IMR-90 (cell line): ENCODE data around the gene KCNIP3. TPM values are rescaled to one million over a fixed set of nuclear protein-coding genes. Genes with fewer than 3 reads are reported as not detected.
"Not testable (repeated sequence)": the region's sequence is repeated elsewhere in the genome, so short reads cannot be mapped to it uniquely, and the experiment has no call there.

ENCODE experiments used
- ATAC-seq: fragments of 200-7000 bp; cut with Tn5 transposase; 2 replicates; pipeline ENCODE4 v1.9.1; 2020; ENCODE audit warnings: low read depth, mild to moderate bottlenecking, moderate library complexity
- BruUV-seq: library from RNA; stranded (reverse); fragments of 400-500 nt; replicated peaks from 2 replicates; lab custom pipeline; 2021; lab: Mats Ljungman, UMichigan
- CTCF ChIA-PET: fragments of 300-600 bp; formaldehyde crosslinking; extraction: SDS; loops from one replicate; lab custom pipeline; 2021; ENCODE audit warnings: antibody characterized with exemption; lab: Yijun Ruan, JAX
- POLR2A ChIA-PET: fragments of 300-600 bp; sonication (Branson Sonifier 250); formaldehyde crosslinking; loops from one replicate; lab custom pipeline; 2022; ENCODE audit warnings: antibody characterized with exemption; ENCODE audit not compliant: unreplicated experiment; lab: Charles Lee
- DNase-seq: peaks from one replicate; pipeline ENCODE4 v3.0.0; 2013
- H2AFZ ChIP-seq: replicated peaks from 2 replicates; pipeline ENCODE3; 2013; ENCODE audit warnings: low read length, mild to moderate bottlenecking; ENCODE audit not compliant: poor library complexity
- H2AK5ac ChIP-seq: 2 replicates; pipeline ENCODE4 v1.6.1; 2013; ENCODE audit warnings: low read depth, low read length, inconsistent platforms
- H2AK9ac ChIP-seq: replicated peaks from 2 replicates; pipeline ENCODE3; 2013; ENCODE audit warnings: mild to moderate bottlenecking, low read depth, low read length, moderate library complexity; ENCODE audit not compliant: poor library complexity
- H2BK120ac ChIP-seq: 2 replicates; pipeline ENCODE4 v1.6.1; 2013; ENCODE audit warnings: low read depth, low read length, inconsistent platforms
- H2BK15ac ChIP-seq: 3 replicates; pipeline ENCODE4 v1.6.1; 2013; ENCODE audit warnings: low read depth, low read length, inconsistent platforms
- H2BK20ac ChIP-seq: 2 replicates; pipeline ENCODE4 v1.6.1; 2013; ENCODE audit warnings: low read depth, mild to moderate bottlenecking, inconsistent platforms, low read length, moderate library complexity
- H2BK5ac ChIP-seq: 2 replicates; pipeline ENCODE4 v1.6.1; 2013; ENCODE audit warnings: mild to moderate bottlenecking, low read depth, low read length, inconsistent platforms; ENCODE audit not compliant: poor library complexity, severe bottlenecking
- H3K14ac ChIP-seq: replicated peaks from 2 replicates; pipeline ENCODE4 v1.6.1; 2013; ENCODE audit warnings: low read depth, low read length, inconsistent platforms
- H3K18ac ChIP-seq: 2 replicates; pipeline ENCODE4 v1.6.1; 2013; ENCODE audit warnings: low read depth, low read length, control low read depth
- H3K23ac ChIP-seq: 2 replicates; pipeline ENCODE4 v1.6.1; 2013; ENCODE audit warnings: low read depth, low read length, inconsistent platforms
- H3K27ac ChIP-seq: 2 replicates; pipeline ENCODE4 v1.5.1; 2013; ENCODE audit warnings: mild to moderate bottlenecking, control low read depth, low read length; ENCODE audit not compliant: insufficient read depth
- H3K27me3 ChIP-seq: 2 replicates; pipeline ENCODE4 v1.6.1; 2013; ENCODE audit warnings: low read length; ENCODE audit not compliant: control insufficient read depth, insufficient read depth
- H3K36me3 ChIP-seq: 2 replicates; pipeline ENCODE4 v1.6.1; 2013; ENCODE audit warnings: low read length, mixed read lengths; ENCODE audit not compliant: control insufficient read depth, insufficient read depth
- H3K4ac ChIP-seq: 2 replicates; pipeline ENCODE4 v1.6.1; 2013; ENCODE audit warnings: low read depth, low read length, inconsistent platforms
- H3K4me1 ChIP-seq: 2 replicates; pipeline ENCODE4 v1.6.1; 2013; ENCODE audit warnings: low read length, mixed read lengths; ENCODE audit not compliant: control insufficient read depth, insufficient read depth
- H3K4me2 ChIP-seq: 2 replicates; pipeline ENCODE4 v1.6.1; 2013; ENCODE audit warnings: low read depth, mild to moderate bottlenecking, control low read depth, low read length, moderate library complexity
- H3K4me3 ChIP-seq: 2 replicates; pipeline ENCODE4 v1.5.1; 2013; ENCODE audit warnings: low read depth, mild to moderate bottlenecking, control low read depth, low read length, moderate library complexity; ENCODE audit not compliant: insufficient read depth
- H3K56ac ChIP-seq: 2 replicates; pipeline ENCODE4 v1.6.1; 2013; ENCODE audit warnings: low read length, inconsistent platforms; ENCODE audit not compliant: insufficient read depth; ENCODE audit errors: extremely low read depth
- H3K79me1 ChIP-seq, 2 experiments: 2 replicates each; pipeline ENCODE4 v1.6.1; 2013; ENCODE audit warnings: low read length in 2 of 2, inconsistent platforms in 1 of 2, low read depth in 1 of 2
- H3K9ac ChIP-seq: 2 replicates; pipeline ENCODE4 v1.6.1; 2013; ENCODE audit warnings: low read depth, low read length, control low read depth
- H3K9me1 ChIP-seq: 2 replicates; pipeline ENCODE4 v1.6.1; 2013; ENCODE audit warnings: low read length, inconsistent platforms; ENCODE audit not compliant: insufficient read depth
- H3K9me3 ChIP-seq: 2 replicates; pipeline ENCODE4 v1.6.1; 2013; ENCODE audit warnings: low read length; ENCODE audit not compliant: control insufficient read depth, insufficient read depth
- H4K20me1 ChIP-seq: 2 replicates; pipeline ENCODE4 v1.6.1; 2013; ENCODE audit warnings: low read length, inconsistent platforms; ENCODE audit not compliant: insufficient read depth
- H4K5ac ChIP-seq: 2 replicates; pipeline ENCODE4 v1.6.1; 2013; ENCODE audit warnings: mild to moderate bottlenecking, low read depth, low read length, control low read depth
- H4K8ac ChIP-seq, 2 experiments: 2 replicates each; pipeline ENCODE4 v1.6.1; 2013; ENCODE audit warnings: low read depth in 2 of 2, low read length in 2 of 2, control low read depth in 1 of 2, inconsistent platforms in 1 of 2
- H4K91ac ChIP-seq: 2 replicates; pipeline ENCODE4 v1.6.1; 2013; ENCODE audit warnings: low read depth, low read length, inconsistent platforms; ENCODE audit not compliant: insufficient read depth
- CHD1 ChIP-seq: IDR thresholded peaks from 2 replicates; pipeline ENCODE4 v1.6.1; 2012; ENCODE audit warnings: low read depth, low read length, improper control_type of control experiment
- ELK1 ChIP-seq: fragments of 150-350 bp; IDR thresholded peaks from 2 replicates; pipeline ENCODE4 v1.6.1; 2016; ENCODE audit warnings: low read depth, mild to moderate bottlenecking, low read length, moderate library complexity, borderline replicate concordance
- FOS ChIP-seq: fragments of 150-350 bp; IDR thresholded peaks from 2 replicates; pipeline ENCODE4 v1.6.1; 2016; ENCODE audit warnings: low read depth, low read length
- POLR2A ChIP-seq: IDR thresholded peaks from 2 replicates; pipeline ENCODE4 v1.6.1; 2012; ENCODE audit warnings: mild to moderate bottlenecking, low read depth, low read length
- RCOR1 ChIP-seq: IDR thresholded peaks from 2 replicates; pipeline ENCODE4 v1.6.1; 2012; ENCODE audit warnings: mild to moderate bottlenecking, low read length, improper control_type of control experiment; ENCODE audit not compliant: insufficient replicate concordance
- WGBS, 2 experiments: methylation state at CpG; one replicate each; pipeline versions ENCODE4 v1.1.5 to v1.1.7; 2013; ENCODE audit warnings: missing lambda C conversion rate in 2 of 2; ENCODE audit not compliant: insufficient read length in 1 of 2; ENCODE audit errors: extremely low coverage in 2 of 2; 5-methylcytosine and 5-hydroxymethylcytosine counted together
- dilution Hi-C: fragments of 300-500 bp; cut with HindIII; formaldehyde crosslinking; loops from one replicate; pipeline ENCODE4 v1.14.3; 2018; ENCODE audit warnings: low sequenced_read_pairs; ENCODE audit not compliant: unreplicated experiment
- in situ Hi-C: fragments of 300-500 bp; cut with MboI; formaldehyde crosslinking; loops from 3 replicates; pipeline ENCODE4 v1.14.3; 2019; ENCODE audit warnings: low sequenced_read_pairs, inconsistent platforms, mixed read lengths
- intact Hi-C: fragments of 100-400 bp; cut with micrococcal nuclease; formaldehyde crosslinking; loops from 2 replicates; pipeline ENCODE4 v1.10.0; 2022
- polyA plus RNA-seq, 3 experiments: library from polyadenylated mRNA; depleted of rRNA; stranded (reverse); fragments of >200 nt; gene quantifications; 2 replicates each; pipeline ENCODE4 v1.2.3, GENCODE V29; 2012; ENCODE audit warnings: low replicate concordance in 1 of 3
- total RNA-seq: library from RNA; depleted of rRNA; stranded (reverse); fragments of >200 nt; gene quantifications from 2 replicates; pipeline ENCODE4 v1.2.3, GENCODE V29; 2012

KCNIP3 gene
- total and polyA plus RNA-seq, 2 of the 4 experiments (the other 2 are of a cell fraction), result 0.72 to 1.4 TPM

DNA sequence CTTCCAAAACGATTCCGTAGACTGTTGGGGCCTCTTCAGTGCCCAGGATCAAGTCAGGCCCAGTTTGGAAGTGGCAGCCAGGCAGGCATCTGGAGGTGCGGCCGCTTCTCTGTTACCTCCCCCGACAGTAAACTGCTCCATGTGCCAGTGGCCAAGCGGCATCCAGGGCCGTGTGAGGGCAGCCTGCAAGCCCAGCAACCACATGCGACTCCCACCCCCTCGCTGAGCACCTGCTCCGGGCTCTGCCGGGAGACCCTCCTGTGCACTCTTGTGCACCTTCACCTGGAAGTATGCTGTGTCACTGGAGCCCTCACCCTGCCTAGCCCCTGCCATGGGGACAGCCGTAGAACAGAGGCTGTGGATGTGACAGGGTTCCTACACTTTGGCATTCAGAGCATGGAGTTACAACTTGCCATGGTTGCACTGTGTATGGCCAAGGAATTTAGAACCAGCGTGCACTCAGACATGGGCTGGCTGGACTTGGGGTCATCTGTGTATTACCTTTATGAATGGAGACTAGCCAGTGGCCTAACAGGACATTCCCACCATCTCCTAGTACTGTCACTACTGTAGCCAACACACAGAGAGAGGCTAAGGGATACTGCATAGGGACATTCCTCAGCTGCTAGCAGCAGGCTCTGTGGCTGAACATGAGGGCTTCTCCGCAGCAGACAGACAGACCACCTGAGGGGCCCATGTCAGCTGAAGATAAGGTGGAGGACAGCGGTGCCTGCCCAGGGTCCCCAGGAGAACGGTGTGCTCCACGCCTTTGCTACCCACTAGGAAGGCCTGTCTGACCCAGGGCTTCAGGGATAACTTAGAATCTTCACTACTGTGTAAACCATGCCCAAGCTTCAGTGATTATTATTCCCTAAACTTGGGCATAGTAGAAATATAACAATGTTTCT is 80.3 kb downstream of the KCNIP3 start (continued):
- TF ChIP-seq RCOR1, result no peak
- no peak for TF ChIP-seq FOS
- no peak for TF ChIP-seq POLR2A
- no peak for TF ChIP-seq ELK1
- no peak for TF ChIP-seq CHD1

DNA sequence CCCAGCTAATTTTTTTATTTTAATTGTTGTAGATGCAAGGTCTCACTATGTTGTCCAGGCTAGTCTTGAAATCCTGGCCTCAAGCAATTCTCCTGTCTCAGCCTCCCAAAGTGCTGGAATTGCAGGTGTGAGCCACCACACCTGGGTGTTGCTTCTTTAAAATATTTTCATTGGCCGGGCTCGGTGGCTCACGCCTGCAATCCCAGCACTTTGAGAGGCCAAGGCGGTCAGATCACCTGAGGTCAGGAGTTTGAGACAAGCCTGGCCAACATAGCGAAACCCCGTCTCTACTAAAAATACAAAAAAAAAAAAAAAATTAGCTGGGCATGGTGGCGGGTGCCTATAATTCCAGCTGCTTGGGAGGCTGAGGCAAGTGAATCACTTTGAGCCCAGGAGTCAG is 81.1 kb downstream of the KCNIP3 start:
- H4K20me1 ChIP-seq, H3K36me3 ChIP-seq, H2BK120ac ChIP-seq, H3K79me1 ChIP-seq, H3K4me2 ChIP-seq, intact Hi-C loops, H3K23ac ChIP-seq, H2BK20ac ChIP-seq, H3K4me3 ChIP-seq, H4K5ac ChIP-seq, H2BK5ac ChIP-seq, H3K27ac ChIP-seq, H3K4me1 ChIP-seq, H2AK9ac ChIP-seq, DNase-seq, H3K27me3 ChIP-seq, H2AFZ ChIP-seq, H2BK15ac ChIP-seq, BruUV-seq, H3K4ac ChIP-seq, H4K91ac ChIP-seq, H4K8ac ChIP-seq, ATAC-seq, H3K9ac ChIP-seq, dilution Hi-C loops, H3K18ac ChIP-seq, H2AK5ac ChIP-seq, H3K14ac ChIP-seq, H3K56ac ChIP-seq, H3K9me3 ChIP-seq, H3K9me1 ChIP-seq, in situ Hi-C loops, POLR2A ChIA-PET: not testable (repeated sequence)
- no CpG with 5 or more reads among the region's 7 CpGs for WGBS, 2 experiments
- CTCF ChIA-PET, result interaction anchor here (0.6 to 1.6 kb wide), 2 partner anchors 11 to 61 kb away, joined by 4 read pairs; no protein-coding TSS in a partner anchor
